Naive thymus-derived CD4-positive, alpha-beta T cell (primary cell): ENCODE data around the gene POLR1E. TPM values are rescaled to one million over a fixed set of nuclear protein-coding genes. Genes with fewer than 3 reads are reported as not detected.

Source experiments
- ATAC-seq: fragments of 150-1000 bp; cut with Tn5 transposase; 2 replicates; pipeline ENCODE4 v1.10.0; 2021; ENCODE audit warnings: mild to moderate bottlenecking, moderate library complexity
- CTCF ChIA-PET: fragments of 350-600 bp; sonication (Branson Sonifier 250); formaldehyde crosslinking; loops from one replicate; lab custom pipeline; 2021; ENCODE audit warnings: antibody characterized with exemption; lab: Charles Lee
- POLR2A ChIA-PET: fragments of 350-600 bp; sonication (Branson Sonifier 250); formaldehyde crosslinking; loops from one replicate; lab custom pipeline; 2021; ENCODE audit warnings: antibody characterized with exemption, inconsistent platforms; lab: Charles Lee
- DNase-seq, 9 donors: peaks; one replicate each; pipeline versions ENCODE4 v3.0.0 to v3.0.0-alpha.2; 2020 to 2022; ENCODE audit warnings: mixed read lengths in 1 of 9
- H3K27ac ChIP-seq: one replicate; pipeline ENCODE4 v1.7.0; 2013; ENCODE audit warnings: mild to moderate bottlenecking, low read depth, low read length, moderate library complexity
- H3K27me3 ChIP-seq, 2 donors: one replicate each; pipeline ENCODE4 v1.7.0; 2013; ENCODE audit warnings: low read length in 2 of 2, mild to moderate bottlenecking in 2 of 2, moderate library complexity in 2 of 2; ENCODE audit not compliant: control insufficient read depth in 2 of 2, insufficient read depth in 2 of 2
- H3K36me3 ChIP-seq, 3 experiments: 1 replicate in 2 of 3; 2 replicates in 1 of 3; pipeline ENCODE4 v1.7.0; 2013; ENCODE audit warnings: low read length in 3 of 3, mild to moderate bottlenecking in 3 of 3, moderate library complexity in 1 of 3; ENCODE audit not compliant: insufficient read depth in 3 of 3, control insufficient read depth in 2 of 3
- H3K4me1 ChIP-seq, 2 donors: one replicate each; pipeline ENCODE4 v1.7.0; 2013; ENCODE audit warnings: low read length in 2 of 2, mild to moderate bottlenecking in 2 of 2, moderate library complexity in 1 of 2; ENCODE audit not compliant: control insufficient read depth in 2 of 2, insufficient read depth in 2 of 2
- H3K4me3 ChIP-seq: 2 replicates; pipeline ENCODE4 v1.7.0; 2013; ENCODE audit warnings: mild to moderate bottlenecking, low read length
- H3K9me3 ChIP-seq, 3 experiments: 1 replicate in 2 of 3; 2 replicates in 1 of 3; pipeline ENCODE4 v1.7.0; 2013; ENCODE audit warnings: low read length in 3 of 3; ENCODE audit not compliant: control insufficient read depth in 2 of 3
- H3K27ac Mint-ChIP-seq, 9 donors: one replicate each; pipeline ENCODE4 v1.8.0; 2020 to 2022; ENCODE audit warnings: mixed read lengths in 9 of 9, mild to moderate bottlenecking in 8 of 9, moderate library complexity in 5 of 9, inconsistent platforms in 2 of 9
- H3K27me3 Mint-ChIP-seq, 5 donors: one replicate each; pipeline ENCODE4 v1.8.0; 2021 to 2022; ENCODE audit warnings: mixed read lengths in 5 of 5, mild to moderate bottlenecking in 1 of 5
- H3K36me3 Mint-ChIP-seq, 5 donors: one replicate each; pipeline ENCODE4 v1.8.0; 2020 to 2022; ENCODE audit warnings: mixed read lengths in 5 of 5, mild to moderate bottlenecking in 3 of 5, inconsistent platforms in 1 of 5
- H3K4me1 Mint-ChIP-seq, 7 donors: one replicate each; pipeline ENCODE4 v1.8.0; 2020 to 2022; ENCODE audit warnings: mixed read lengths in 7 of 7, mild to moderate bottlenecking in 3 of 7, inconsistent platforms in 1 of 7
- H3K4me3 Mint-ChIP-seq, 10 donors: one replicate each; pipeline ENCODE4 v1.8.0; 2020 to 2022; ENCODE audit warnings: mild to moderate bottlenecking in 10 of 10, mixed read lengths in 10 of 10, moderate library complexity in 6 of 10, inconsistent platforms in 2 of 10
- H3K9me3 Mint-ChIP-seq, 11 donors: one replicate each; pipeline ENCODE4 v1.8.0; 2020 to 2022; ENCODE audit warnings: mixed read lengths in 11 of 11, mild to moderate bottlenecking in 4 of 11, inconsistent platforms in 1 of 11, moderate library complexity in 1 of 11
- intact Hi-C, 2 donors: fragments of 100-400 bp; cut with micrococcal nuclease; formaldehyde crosslinking; loops; one replicate each; pipeline ENCODE4 v1.15.1; 2023
- polyA plus RNA-seq, 2 donors: library from polyadenylated mRNA; unstranded; fragments of 300-500 nt; fragmentation: Illumina TruSeq; gene quantifications; one replicate each; pipeline ENCODE4 v1.2.3, GENCODE V29; 2021
- total RNA-seq, 6 experiments: library from RNA in 5 of 6; stranded (reverse) in 5 of 6; gene quantifications; 1 replicate in 5 of 6; 2 replicates in 1 of 6; pipeline ENCODE4 v1.2.3 and lab custom pipeline; 2021 to 2026

Gene POLR1E
- total and polyA plus RNA-seq, 7 experiments from 2014 or later: 20.7 to 40.0 (median 29.2) TPM

DNA sequence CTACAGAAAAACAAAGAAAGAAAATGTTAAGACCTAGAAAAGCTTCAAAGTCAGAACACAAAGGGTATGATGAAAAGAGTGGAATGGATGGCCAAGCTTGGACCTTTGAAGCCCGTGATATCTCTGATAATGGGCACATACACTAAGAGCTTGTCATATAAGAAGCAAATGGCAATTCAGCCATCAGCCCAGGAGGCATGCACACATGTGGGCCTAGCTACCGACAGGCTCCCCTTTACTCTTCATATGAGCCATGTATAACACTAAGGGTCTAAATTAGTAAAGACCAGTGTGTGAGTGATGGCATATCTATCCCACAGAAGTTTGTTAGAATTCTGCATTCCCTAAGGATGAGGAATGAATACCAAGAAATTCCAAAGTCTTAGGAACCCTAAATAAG lies 43.2 kb upstream of the POLR1E start:
- ATAC-seq: no peak
- H3K27me3 Mint-ChIP-seq: no peaks in the 10 kb centered on the region
- Histone ChIP-seq H3K9me3 (no peaks in the 10 kb centered on the region), H3K27ac (no peak overlapping the region), H3K36me3 (peaks cover 7 to 51% (median 15%) of the 10 kb centered on the region in 3 experiments), H3K27me3 (no peaks in the 10 kb centered on the region), H3K4me1 (no peaks in the 10 kb centered on the region), H3K4me3 (no peak overlapping the region)
- ChIA-PET CTCF (no interaction called here), POLR2A (no interaction called here)
- no peak for DNase-seq
- H3K9me3 Mint-ChIP-seq: no peaks in the 10 kb centered on the region
- intact Hi-C loops: no loop called here
- peaks cover 9 to 28% (median 15%) of the 10 kb centered on the region in 5 donors for H3K36me3 Mint-ChIP-seq
- H3K4me3 Mint-ChIP-seq: no peak overlapping the region
- H3K27ac Mint-ChIP-seq: peak overlapping the region in 1 of 9 donors; percentile 20
- peaks cover 10 to 35% (median 15%) of the 10 kb centered on the region in 7 donors for H3K4me1 Mint-ChIP-seq

DNA sequence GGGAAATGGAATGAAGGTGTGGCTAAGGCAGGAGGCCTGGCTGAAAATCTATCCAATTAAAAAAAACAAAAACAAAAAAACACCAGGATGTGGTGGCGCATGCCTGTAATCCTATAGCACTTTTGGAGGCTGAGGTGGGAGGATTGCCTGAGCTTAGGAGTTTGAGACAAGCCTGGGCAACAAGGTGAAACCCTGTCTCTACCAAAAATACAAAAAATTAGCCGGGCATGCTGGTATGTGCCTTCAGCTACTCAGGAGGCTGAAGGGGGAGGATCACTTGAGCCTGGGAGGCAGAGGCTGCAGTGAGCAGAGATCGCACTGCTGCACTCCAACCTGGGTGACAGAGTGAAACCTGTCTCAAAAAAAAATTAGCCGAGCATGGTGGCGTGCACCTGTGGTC lies 42.2 kb upstream of the POLR1E start:
- Histone ChIP-seq H3K27ac (no peak overlapping the region), H3K4me3 (no peak overlapping the region), H3K4me1 (no peaks in the 10 kb centered on the region), H3K27me3 (no peaks in the 10 kb centered on the region), H3K36me3 (peaks cover 7 to 41% (median 8%) of the 10 kb centered on the region in 3 experiments), H3K9me3 (no peaks in the 10 kb centered on the region)
- Mint-ChIP-seq H3K27ac (peak overlapping the region in 3 of 9 donors; percentile 34 to 52 (median 41)), H3K4me3 (no peak overlapping the region), H3K27me3 (no peaks in the 10 kb centered on the region), H3K4me1 (peaks cover 10 to 40% (median 17%) of the 10 kb centered on the region in 7 donors), H3K9me3 (no peaks in the 10 kb centered on the region), H3K36me3 (peaks cover 9 to 25% (median 13%) of the 10 kb centered on the region in 5 donors)
- no peak for DNase-seq
- ChIA-PET CTCF (no interaction called here), POLR2A (no interaction called here)
- ATAC-seq: no peak
- intact Hi-C loops: no loop called here

DNA sequence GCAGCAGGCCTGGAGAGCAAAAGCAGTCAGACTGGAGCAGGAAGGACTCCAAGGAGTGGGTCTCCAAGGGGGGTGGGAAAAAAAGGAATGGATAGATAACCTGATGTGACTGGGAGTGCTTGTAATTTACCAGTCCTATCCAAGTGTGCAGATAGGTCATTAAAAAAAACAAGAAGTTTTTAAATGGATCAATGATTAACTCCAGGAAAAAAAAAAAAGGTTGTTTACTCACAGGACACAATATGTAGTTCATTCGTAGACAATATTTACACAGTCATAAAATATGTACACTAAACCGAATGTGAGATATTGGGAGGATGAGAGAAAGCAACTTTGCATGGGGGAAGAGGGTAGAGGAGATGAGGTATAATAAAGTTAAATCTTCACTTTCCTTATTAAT lies 40.9 kb upstream of the POLR1E start:
- H3K4me1 ChIP-seq: no peaks in the 10 kb centered on the region
- H3K4me1 Mint-ChIP-seq: peaks cover 10 to 40% (median 17%) of the 10 kb centered on the region in 7 donors
- no peaks in the 10 kb centered on the region for H3K27me3 ChIP-seq
- no peaks in the 10 kb centered on the region for H3K9me3 Mint-ChIP-seq
- no peak overlapping the region for H3K4me3 Mint-ChIP-seq
- H3K27ac ChIP-seq: no peak overlapping the region
- ChIA-PET POLR2A (no interaction called here), CTCF (no interaction called here)
- H3K27ac Mint-ChIP-seq: peak overlapping the region in 2 of 9 donors; percentile 74 to 84
- ATAC-seq: no peak
- no peak overlapping the region for H3K4me3 ChIP-seq
- intact Hi-C loops: no loop called here
- no peaks in the 10 kb centered on the region for H3K9me3 ChIP-seq
- H3K36me3 ChIP-seq: peaks cover 3 to 28% (median 7%) of the 10 kb centered on the region in 3 experiments
- no peak for DNase-seq
- H3K36me3 Mint-ChIP-seq: peaks cover 5 to 23% (median 16%) of the 10 kb centered on the region in 5 donors
- H3K27me3 Mint-ChIP-seq: no peaks in the 10 kb centered on the region

DNA sequence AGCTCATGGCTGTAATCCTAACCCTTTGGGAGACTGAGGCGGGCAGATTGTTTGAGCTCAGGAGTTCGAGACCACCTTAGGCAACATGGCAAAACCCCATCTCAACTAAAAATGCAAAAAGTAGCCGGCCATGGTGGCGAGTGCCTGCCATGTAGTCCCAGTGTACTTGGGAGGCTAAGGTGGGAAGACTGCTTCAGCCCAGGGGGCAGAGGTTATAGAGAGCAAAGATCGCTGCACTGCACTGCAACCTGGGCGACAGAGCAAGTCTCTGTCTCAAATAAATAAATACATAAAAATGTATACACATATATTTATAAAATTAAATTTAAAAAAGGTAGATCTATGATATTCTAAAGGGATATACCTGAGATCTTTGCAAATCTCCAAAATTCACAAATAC lies 39.9 kb upstream of the POLR1E start:
- Histone ChIP-seq H3K4me3 (no peak overlapping the region), H3K27ac (no peak overlapping the region), H3K4me1 (no peaks in the 10 kb centered on the region), H3K36me3 (peaks cover 2 to 20% (median 3%) of the 10 kb centered on the region in 3 experiments), H3K27me3 (no peaks in the 10 kb centered on the region), H3K9me3 (no peaks in the 10 kb centered on the region)
- CTCF ChIA-PET: no interaction called here
- POLR2A ChIA-PET: no interaction called here
- H3K36me3 Mint-ChIP-seq: peaks cover 5 to 28% (median 20%) of the 10 kb centered on the region in 5 donors
- H3K9me3 Mint-ChIP-seq: no peaks in the 10 kb centered on the region
- H3K4me3 Mint-ChIP-seq: no peak overlapping the region
- H3K27me3 Mint-ChIP-seq: no peaks in the 10 kb centered on the region
- H3K27ac Mint-ChIP-seq: peak overlapping the region in 3 of 9 donors; percentile 11 to 73 (median 48)
- intact Hi-C loops: no loop called here
- H3K4me1 Mint-ChIP-seq: peaks cover 11 to 40% (median 18%) of the 10 kb centered on the region in 7 donors
- DNase-seq (no peak), ATAC-seq (no peak)

DNA sequence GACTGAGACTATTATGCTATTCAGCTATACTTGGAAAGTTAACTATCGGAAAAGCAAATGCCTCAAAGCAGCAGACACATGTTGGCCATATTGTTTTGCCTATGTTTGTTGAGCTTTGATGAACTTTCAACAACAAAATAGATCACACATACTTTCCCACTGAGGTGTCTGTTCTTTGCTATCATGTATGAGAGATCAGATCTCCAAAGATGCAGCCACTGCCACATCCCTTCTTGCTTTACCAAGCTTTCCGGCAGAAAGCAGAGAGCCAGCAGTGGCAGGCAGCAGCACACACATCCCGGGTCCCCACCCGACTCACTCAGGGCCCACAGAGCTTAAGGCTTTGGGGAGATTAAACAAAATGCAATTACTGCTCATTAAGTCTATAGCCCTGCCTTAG lies 39.3 kb upstream of the POLR1E start:
- Mint-ChIP-seq H3K4me3 (peak overlapping the region in 1 of 10 donors; percentile 1), H3K36me3 (peaks cover 2 to 25% (median 19%) of the 10 kb centered on the region in 5 donors), H3K27ac (peak overlapping the region in 6 of 9 donors; percentile 14 to 84 (median 56)), H3K27me3 (no peaks in the 10 kb centered on the region), H3K9me3 (no peaks in the 10 kb centered on the region), H3K4me1 (peaks cover 11 to 38% (median 20%) of the 10 kb centered on the region in 7 donors)
- Histone ChIP-seq H3K36me3 (peaks cover 0 to 14% (median 3%) of the 10 kb centered on the region in 3 experiments), H3K27ac (no peak overlapping the region), H3K27me3 (no peaks in the 10 kb centered on the region), H3K9me3 (no peaks in the 10 kb centered on the region), H3K4me3 (no peak overlapping the region), H3K4me1 (no peaks in the 10 kb centered on the region)
- POLR2A ChIA-PET: no interaction called here
- DNase-seq (no peak), ATAC-seq (no peak)
- intact Hi-C loops: no loop called here
- CTCF ChIA-PET: no interaction called here

DNA sequence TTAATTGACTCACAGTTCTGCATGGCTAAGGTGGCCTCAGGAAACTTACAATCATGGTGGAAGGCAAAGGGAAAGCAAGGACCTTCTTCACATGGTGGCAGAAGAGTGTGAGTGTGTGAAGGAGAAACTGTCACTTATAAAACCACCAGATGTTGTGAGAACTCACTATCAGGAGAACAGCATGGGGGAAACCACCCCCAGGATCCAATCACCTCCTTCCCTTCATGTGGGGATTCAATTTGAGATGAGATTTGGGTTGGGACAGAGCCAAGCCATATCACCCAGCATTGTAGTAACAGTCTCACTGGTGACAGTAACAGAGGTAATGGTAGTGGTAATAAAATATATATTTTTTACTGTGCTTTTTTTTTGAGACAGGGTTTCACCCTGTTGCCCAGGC lies 38.6 kb upstream of the POLR1E start:
- DNase-seq: no peak
- Mint-ChIP-seq H3K36me3 (peaks cover 1 to 20% (median 11%) of the 10 kb centered on the region in 5 donors), H3K9me3 (no peaks in the 10 kb centered on the region), H3K27ac (peak overlapping the region in 2 of 9 donors; percentile 34 to 65), H3K27me3 (no peaks in the 10 kb centered on the region), H3K4me1 (peaks cover 14 to 44% (median 20%) of the 10 kb centered on the region in 7 donors), H3K4me3 (no peak overlapping the region)
- H3K4me1 ChIP-seq: no peaks in the 10 kb centered on the region
- peaks cover 0 to 7% (median 3%) of the 10 kb centered on the region in 3 experiments for H3K36me3 ChIP-seq
- ChIA-PET POLR2A (no interaction called here), CTCF (no interaction called here)
- H3K9me3 ChIP-seq: no peaks in the 10 kb centered on the region
- intact Hi-C loops: no loop called here
- H3K27ac ChIP-seq: no peak overlapping the region
- no peak overlapping the region for H3K4me3 ChIP-seq
- no peaks in the 10 kb centered on the region for H3K27me3 ChIP-seq
- ATAC-seq: no peak
